K562 (cell line): ENCODE results near the gene RTBDN. TPM values are rescaled to one million over a fixed set of nuclear protein-coding genes. Genes with fewer than 3 reads are reported as not detected.

Source experiments
- CXXC5 ChIP-seq: fragments of 250-450 bp; sonication (Bioruptor Pico); IDR thresholded peaks from 2 replicates; pipeline ENCODE4 v1.8.0; 2022; ENCODE audit warnings: inconsistent platforms, mild to moderate bottlenecking, moderate library complexity
- E2F6 ChIP-seq, 2 experiments: IDR thresholded peaks; 2 replicates each; pipeline ENCODE4 v1.6.1; 2011; ENCODE audit warnings: borderline replicate concordance in 1 of 2, control low read depth in 1 of 2, low read depth in 1 of 2, low read length in 1 of 2, mild to moderate bottlenecking in 1 of 2, mixed read lengths in 1 of 2, moderate library complexity in 1 of 2; ENCODE audit not compliant: insufficient read depth in 1 of 2, insufficient read length in 1 of 2, poor library complexity in 1 of 2, severe bottlenecking in 1 of 2; ENCODE audit errors: extremely low read depth in 1 of 2
- HIVEP1 ChIP-seq: fragments of 250-450 bp; sonication (Bioruptor Pico); IDR thresholded peaks from 2 replicates; pipeline ENCODE4 v1.4.0; 2020; ENCODE audit warnings: mild to moderate bottlenecking
- KDM1A ChIP-seq, 2 experiments: fragments of 450-650 bp; IDR thresholded peaks; 2 replicates each; pipeline ENCODE4 v1.6.1; 2016; ENCODE audit warnings: mild to moderate bottlenecking in 2 of 2
- NFE2L1 ChIP-seq: fragments of 450-650 bp; IDR thresholded peaks from 2 replicates; pipeline ENCODE4 v1.6.1; 2016; ENCODE audit warnings: missing genetic modification characterization, low read depth, mild to moderate bottlenecking, missing compliant biosample characterization, moderate library complexity, borderline replicate concordance
- PPARD ChIP-seq: fragments of 250-450 bp; sonication (Bioruptor Pico); IDR thresholded peaks from 2 replicates; pipeline ENCODE4 v1.8.0; 2022; ENCODE audit warnings: inconsistent platforms, mild to moderate bottlenecking, moderate library complexity
- SOX6 ChIP-seq: fragments of 450-650 bp; IDR thresholded peaks from 2 replicates; pipeline ENCODE4 v1.6.1; 2014; ENCODE audit warnings: mild to moderate bottlenecking
- TBP ChIP-seq: optimal IDR thresholded peaks from 2 replicates; pipeline ENCODE3; 2011; ENCODE audit warnings: low read depth, low read length, improper control_type of control experiment
- USF1 ChIP-seq: sonication (generic); formaldehyde crosslinking; IDR thresholded peaks from 2 replicates; pipeline ENCODE4 v1.9.0; 2022; ENCODE audit warnings: mild to moderate bottlenecking, missing genetic modification reagents
- XRCC5 ChIP-seq: fragments of 200-400 bp; formaldehyde crosslinking; IDR thresholded peaks from 2 replicates; pipeline ENCODE4 v1.6.1; 2017; ENCODE audit warnings: low read depth, mild to moderate bottlenecking, low read length
- ZFP1 ChIP-seq: fragments of 450-650 bp; formaldehyde crosslinking; IDR thresholded peaks from 2 replicates; pipeline ENCODE4 v1.4.0; 2020; ENCODE audit warnings: mild to moderate bottlenecking, mixed read lengths
- ZNF124 ChIP-seq: sonication (generic); formaldehyde crosslinking; IDR thresholded peaks from 2 replicates; pipeline ENCODE4 v1.8.1; 2022; ENCODE audit warnings: missing genetic modification reagents
- ZNF140 ChIP-seq: fragments of 250-450 bp; sonication (Bioruptor Pico); IDR thresholded peaks from 2 replicates; pipeline ENCODE4 v1.8.0; 2021; ENCODE audit warnings: moderate library complexity, mild to moderate bottlenecking, inconsistent platforms
- ZNF324 ChIP-seq: fragments of 250-450 bp; sonication (Bioruptor Pico); IDR thresholded peaks from 2 replicates; pipeline ENCODE4 v1.4.0; 2020; ENCODE audit warnings: mild to moderate bottlenecking
- ZNF408 ChIP-seq: fragments of 250-450 bp; sonication (Bioruptor Pico); IDR thresholded peaks from 2 replicates; pipeline ENCODE4 v1.4.0; 2020; ENCODE audit warnings: low read depth, mild to moderate bottlenecking, moderate library complexity
- ZNF507 ChIP-seq: conservative IDR thresholded peaks from 2 replicates; pipeline ENCODE4 v1.6.1; 2017; ENCODE audit warnings: missing genetic modification characterization, missing compliant biosample characterization
- ZNF561 ChIP-seq: fragments of 450-650 bp; formaldehyde crosslinking; conservative IDR thresholded peaks from 2 replicates; pipeline ENCODE4 v1.4.0; 2020; ENCODE audit warnings: mild to moderate bottlenecking, moderate library complexity
- ZNF79 ChIP-seq: fragments of 250-450 bp; sonication (Bioruptor Pico); IDR thresholded peaks from 2 replicates; pipeline ENCODE4 v1.4.0; 2020; ENCODE audit warnings: low read depth, mild to moderate bottlenecking, moderate library complexity
- polyA plus RNA-seq, 8 experiments: library from polyadenylated mRNA; depleted of rRNA in 4 of 8; stranded (reverse) in 5 of 8; unstranded in 3 of 8; fragments of >200 nt; fragmentation: Nextera tagmentation in 2 of 8; fragmentation: Illumina TruSeq in 1 of 8; extraction: Ambion mirVana in 2 of 8; extraction: Trizol in 1 of 8; gene quantifications; 2 replicates each; pipeline versions ENCODE4 v1.2.1 to v1.2.3, GENCODE V29; 2011 to 2014; ENCODE audit warnings: inconsistent platforms in 1 of 8, missing spikeins in 1 of 8
- total RNA-seq, 7 experiments: library from RNA; depleted of rRNA in 6 of 7; stranded (reverse); fragments of >200 nt in 6 of 7; fragmentation: Illumina TruSeq in 2 of 7; extraction: Trizol in 2 of 7; gene quantifications; 2 replicates each; pipeline versions ENCODE4 v1.2.1 to v1.2.3, GENCODE V29; 2011 to 2021; ENCODE audit warnings: low replicate concordance in 1 of 7
- TF ChIP-seq, protein P1 (sequence below): fragments of 250-450 bp; sonication (Bioruptor Pico); IDR thresholded peaks from 2 replicates; pipeline ENCODE4 v1.4.0; 2020; ENCODE audit warnings: mild to moderate bottlenecking
- TF ChIP-seq, protein P2 (sequence below): sonication (generic); formaldehyde crosslinking; IDR thresholded peaks from 2 replicates; pipeline ENCODE4 v1.8.0; 2022; ENCODE audit warnings: mild to moderate bottlenecking, missing genetic modification reagents
- TF ChIP-seq, protein P3 (sequence below): fragments of 250-450 bp; sonication (Bioruptor Pico); IDR thresholded peaks from 2 replicates; pipeline ENCODE4 v1.8.0; 2021; ENCODE audit warnings: moderate library complexity, mild to moderate bottlenecking, inconsistent platforms

The RTBDN gene
- total and polyA plus RNA-seq, 9 of the 15 experiments (the other 6 are each of a cell fraction or from before 2014, with no cell fraction given) = 0.20 to 2.3 (median 0.72) TPM; not detected in 1

GRCh38 chr19:12790628-12791344, 43.6 kb downstream of the RTBDN start (continued):
- no peak for TF ChIP-seq ZNF561 (CRISPR knock-in tag)
- TF ChIP-seq, protein P1, sequence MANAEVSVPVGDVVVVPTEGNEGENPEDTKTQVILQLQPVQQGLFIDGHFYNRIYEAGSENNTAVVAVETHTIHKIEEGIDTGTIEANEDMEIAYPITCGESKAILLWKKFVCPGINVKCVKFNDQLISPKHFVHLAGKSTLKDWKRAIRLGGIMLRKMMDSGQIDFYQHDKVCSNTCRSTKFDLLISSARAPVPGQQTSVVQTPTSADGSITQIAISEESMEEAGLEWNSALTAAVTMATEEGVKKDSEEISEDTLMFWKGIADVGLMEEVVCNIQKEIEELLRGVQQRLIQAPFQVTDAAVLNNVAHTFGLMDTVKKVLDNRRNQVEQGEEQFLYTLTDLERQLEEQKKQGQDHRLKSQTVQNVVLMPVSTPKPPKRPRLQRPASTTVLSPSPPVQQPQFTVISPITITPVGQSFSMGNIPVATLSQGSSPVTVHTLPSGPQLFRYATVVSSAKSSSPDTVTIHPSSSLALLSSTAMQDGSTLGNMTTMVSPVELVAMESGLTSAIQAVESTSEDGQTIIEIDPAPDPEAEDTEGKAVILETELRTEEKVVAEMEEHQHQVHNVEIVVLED (CRISPR knock-in tag) = no peak
- no peak for TF ChIP-seq HIVEP1 (CRISPR knock-in tag)
- TF ChIP-seq, protein P2, sequence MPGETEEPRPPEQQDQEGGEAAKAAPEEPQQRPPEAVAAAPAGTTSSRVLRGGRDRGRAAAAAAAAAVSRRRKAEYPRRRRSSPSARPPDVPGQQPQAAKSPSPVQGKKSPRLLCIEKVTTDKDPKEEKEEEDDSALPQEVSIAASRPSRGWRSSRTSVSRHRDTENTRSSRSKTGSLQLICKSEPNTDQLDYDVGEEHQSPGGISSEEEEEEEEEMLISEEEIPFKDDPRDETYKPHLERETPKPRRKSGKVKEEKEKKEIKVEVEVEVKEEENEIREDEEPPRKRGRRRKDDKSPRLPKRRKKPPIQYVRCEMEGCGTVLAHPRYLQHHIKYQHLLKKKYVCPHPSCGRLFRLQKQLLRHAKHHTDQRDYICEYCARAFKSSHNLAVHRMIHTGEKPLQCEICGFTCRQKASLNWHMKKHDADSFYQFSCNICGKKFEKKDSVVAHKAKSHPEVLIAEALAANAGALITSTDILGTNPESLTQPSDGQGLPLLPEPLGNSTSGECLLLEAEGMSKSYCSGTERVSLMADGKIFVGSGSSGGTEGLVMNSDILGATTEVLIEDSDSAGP = no peak; the same call in 1 of the 2 replicates
- TF ChIP-seq ZNF507 = no peak
- TF ChIP-seq USF1 = no peak
- no peak for TF ChIP-seq ZNF124 (CRISPR knock-in tag)
- TF ChIP-seq ZNF324 = no peak
- no peak for TF ChIP-seq E2F6 (IDR thresholded peaks at IDR 0.05; ENCODE audit: borderline replicate concordance in 1 of 2, extremely low read depth in 1 of 2, insufficient read depth in 1 of 2, insufficient read length in 1 of 2, low read depth in 1 of 2, low read length in 1 of 2, poor library complexity in 1 of 2, severe bottlenecking in 1 of 2)
- TF ChIP-seq KDM1A (IDR thresholded peaks at IDR 0.05) = no peak
- TF ChIP-seq ZNF408 (CRISPR knock-in tag) = no peak
- TF ChIP-seq XRCC5 = no peak
- no peak for TF ChIP-seq PPARD (CRISPR knock-in tag)
- TF ChIP-seq, protein P3, sequence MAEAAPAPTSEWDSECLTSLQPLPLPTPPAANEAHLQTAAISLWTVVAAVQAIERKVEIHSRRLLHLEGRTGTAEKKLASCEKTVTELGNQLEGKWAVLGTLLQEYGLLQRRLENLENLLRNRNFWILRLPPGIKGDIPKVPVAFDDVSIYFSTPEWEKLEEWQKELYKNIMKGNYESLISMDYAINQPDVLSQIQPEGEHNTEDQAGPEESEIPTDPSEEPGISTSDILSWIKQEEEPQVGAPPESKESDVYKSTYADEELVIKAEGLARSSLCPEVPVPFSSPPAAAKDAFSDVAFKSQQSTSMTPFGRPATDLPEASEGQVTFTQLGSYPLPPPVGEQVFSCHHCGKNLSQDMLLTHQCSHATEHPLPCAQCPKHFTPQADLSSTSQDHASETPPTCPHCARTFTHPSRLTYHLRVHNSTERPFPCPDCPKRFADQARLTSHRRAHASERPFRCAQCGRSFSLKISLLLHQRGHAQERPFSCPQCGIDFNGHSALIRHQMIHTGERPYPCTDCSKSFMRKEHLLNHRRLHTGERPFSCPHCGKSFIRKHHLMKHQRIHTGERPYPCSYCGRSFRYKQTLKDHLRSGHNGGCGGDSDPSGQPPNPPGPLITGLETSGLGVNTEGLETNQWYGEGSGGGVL = no peak
- no peak for TF ChIP-seq ZNF140 (CRISPR knock-in tag)
- TF ChIP-seq TBP = no peak
- TF ChIP-seq ZFP1 (CRISPR knock-in tag) = no peak
- no peak for TF ChIP-seq NFE2L1 (tag)
- no peak for TF ChIP-seq SOX6
- no peak for TF ChIP-seq ZNF79
- no peak for TF ChIP-seq CXXC5 (CRISPR knock-in tag)
